22Rv1 (cell line): ENCODE results near the gene CCDC124.

Experiments used
- H3K27ac ChIP-seq: fragments of 450-650 bp; 2 replicates; pipeline ENCODE4 v1.5.1; 2017
- CTCF ChIP-seq: fragments of 450-650 bp; IDR thresholded peaks from 2 replicates; pipeline ENCODE4 v1.5.1; 2017; ENCODE audit warnings: mild to moderate bottlenecking
- ZFX ChIP-seq: fragments of 450-650 bp; IDR thresholded peaks from 2 replicates; pipeline ENCODE4 v1.6.1; 2017; ENCODE audit warnings: antibody characterized with exemption, borderline replicate concordance

CCDC124 gene

GRCh38 chr19:17947815-17948513 is 15.1 kb downstream of the CCDC124 start:
- peak overlapping the region; percentile 54 for H3K27ac ChIP-seq
- TF ChIP-seq ZFX = no peak
- no peak for TF ChIP-seq CTCF

- TF ChIP-seq ZFX = no peak
- no peak for TF ChIP-seq CTCF
Measured at GRCh38 chr19:17948514-17948900, 15.7 kb downstream of the CCDC124 start.

GRCh38 chr19:17948931-17949930 is 16.4 kb downstream of the CCDC124 start:
- H3K27ac ChIP-seq = peak overlapping the region; percentile 47; the same call in 1 of the 2 replicates
- TF ChIP-seq CTCF (no peak), ZFX (no peak)

More at GRCh38 chr19:17948514-17948900, 15.7 kb downstream of the CCDC124 start:
- peak overlapping the region; percentile 54 for H3K27ac ChIP-seq

GRCh38 chr19:17949956-17950309 is 17.1 kb downstream of the CCDC124 start:
- H3K27ac ChIP-seq = peak overlapping the region; percentile 47; the same call in 1 of the 2 replicates
- TF ChIP-seq ZFX (no peak), CTCF (no peak)

- peak overlapping the region; percentile 47; the same call in 1 of the 2 replicates for H3K27ac ChIP-seq
- TF ChIP-seq CTCF (no peak), ZFX (no peak)
Measured at GRCh38 chr19:17950310-17951156, 17.7 kb downstream of the CCDC124 start.

- no peak overlapping the region for H3K27ac ChIP-seq
- TF ChIP-seq ZFX = no peak
- TF ChIP-seq CTCF = no peak
Measured at GRCh38 chr19:17951157-17951989, 18.6 kb downstream of the CCDC124 start.
